ENCODE measurements around the gene AASDH.
A peak's percentile ranks its signal among the peaks of the same experiment; 100 is the strongest.

The AASDH gene

DNA sequence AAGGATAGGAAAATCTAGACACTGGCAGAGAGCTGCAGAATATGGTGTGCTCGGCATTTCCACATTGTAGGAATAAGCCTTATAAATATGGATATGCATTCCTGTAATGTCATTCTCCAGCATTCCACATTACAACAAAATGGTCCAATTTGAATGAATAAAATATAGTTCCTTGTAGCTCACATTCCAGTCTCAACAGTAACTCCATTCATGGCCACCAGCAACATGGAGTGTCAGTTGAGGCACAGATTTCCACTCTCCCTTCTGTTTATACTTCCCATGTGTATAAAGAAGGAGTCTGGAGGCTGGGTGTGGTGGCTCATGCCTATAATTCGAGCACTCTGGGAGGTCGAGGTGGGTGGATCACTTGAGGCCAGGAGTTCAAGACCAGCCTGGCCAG is 84.5 kb downstream of the AASDH start:
- TF ChIP-seq CTCF (IDR thresholded peaks at IDR 0.05) = no peak

GRCh38 chr4:56301997-56302496 is 85.2 kb downstream of the AASDH start:
- TF ChIP-seq CTCF (IDR thresholded peaks at IDR 0.05) = no peak

GRCh38 chr4:56301181-56301996 is 85.9 kb downstream of the AASDH start:
- peak; percentile 87 for TF ChIP-seq CTCF (IDR thresholded peaks at IDR 0.05)

GRCh38 chr4:56298236-56298635 is 89.1 kb downstream of the AASDH start:
- TF ChIP-seq CTCF (IDR thresholded peaks at IDR 0.05) = no peak

GRCh38 chr4:56297776-56298175 is 89.5 kb downstream of the AASDH start:
- no peak for TF ChIP-seq CTCF (IDR thresholded peaks at IDR 0.05)

DNA sequence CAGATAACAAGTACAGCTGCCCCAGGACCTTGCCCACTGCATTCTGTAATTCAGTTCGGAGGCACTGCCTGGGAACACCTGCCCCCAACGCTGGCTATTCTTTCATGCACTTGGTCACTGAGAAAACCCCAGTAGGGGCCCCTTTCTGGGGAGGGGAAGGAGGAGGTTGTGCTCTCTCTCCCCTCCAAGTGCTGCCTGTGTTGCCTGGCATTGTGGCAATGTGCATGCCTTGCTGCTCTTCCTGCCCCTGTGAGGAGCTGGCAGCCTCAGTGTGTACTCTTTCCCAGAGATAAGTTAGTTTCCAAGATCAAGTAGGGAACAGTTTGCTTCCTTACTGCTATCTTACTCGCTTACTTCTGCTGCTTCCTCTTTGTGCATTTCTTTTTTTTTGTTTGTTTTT is 90.8 kb downstream of the AASDH start:
- no peak for TF ChIP-seq CTCF (IDR thresholded peaks at IDR 0.05)

GRCh38 chr4:56293121-56293520 is 94.2 kb downstream of the AASDH start:
- no peak for TF ChIP-seq CTCF (IDR thresholded peaks at IDR 0.05)

Measured in LNCAP (cell line).